GM23338 (cell line): ENCODE results near the gene UTS2. TPM values are rescaled to one million over a fixed set of nuclear protein-coding genes. Genes with fewer than 3 reads are reported as not detected.

Experiments
- ATAC-seq: fragments of 200-7000 bp; cut with Tn5 transposase; 3 replicates; pipeline ENCODE4 v1.9.1; 2020
- DNase-seq: peaks from one replicate; pipeline ENCODE4 v3.0.0-alpha.2; 2015; ENCODE audit warnings: low spot score
- H2AFZ ChIP-seq: fragments of 200-600 bp; sonication (generic); 2 replicates; pipeline ENCODE4 v1.8.0; 2016; ENCODE audit warnings: antibody characterized with exemption, mild to moderate bottlenecking, moderate library complexity
- H3F3A ChIP-seq: fragments of 200-600 bp; sonication (generic); replicated peaks from 2 replicates; pipeline ENCODE4 v1.8.0; 2017; ENCODE audit warnings: antibody characterized with exemption, mixed run types, low read depth
- H3K27ac ChIP-seq: fragments of 200-600 bp; sonication (generic); 2 replicates; pipeline ENCODE4 v1.6.1; 2016; ENCODE audit warnings: low read depth
- H3K27me3 ChIP-seq: fragments of 200-600 bp; sonication (generic); 2 replicates; pipeline ENCODE4 v1.8.0; 2016; ENCODE audit warnings: mild to moderate bottlenecking, mixed run types, moderate library complexity; ENCODE audit not compliant: insufficient read depth
- H3K36me3 ChIP-seq: fragments of 200-600 bp; sonication (generic); 2 replicates; pipeline ENCODE4 v1.8.0; 2016; ENCODE audit warnings: mild to moderate bottlenecking; ENCODE audit not compliant: insufficient read depth
- H3K4me1 ChIP-seq: fragments of 200-600 bp; sonication (generic); 2 replicates; pipeline ENCODE4 v1.8.0; 2016; ENCODE audit warnings: mild to moderate bottlenecking, moderate library complexity; ENCODE audit not compliant: insufficient read depth
- H3K4me2 ChIP-seq: fragments of 200-600 bp; sonication (generic); 2 replicates; pipeline ENCODE4 v1.7.1; 2017; ENCODE audit warnings: mixed run types
- H3K4me3 ChIP-seq: fragments of 200-600 bp; sonication (generic); 2 replicates; pipeline ENCODE4 v1.6.1; 2016; ENCODE audit warnings: mixed run types
- H3K79me2 ChIP-seq: fragments of 200-600 bp; sonication (generic); replicated peaks from 2 replicates; pipeline ENCODE4 v1.8.0; 2017; ENCODE audit warnings: mild to moderate bottlenecking; ENCODE audit not compliant: insufficient read depth
- H3K9me2 ChIP-seq: fragments of 200-600 bp; sonication (generic); 2 replicates; pipeline ENCODE4 v1.8.0; 2017; ENCODE audit not compliant: insufficient read depth
- H4K20me1 ChIP-seq: fragments of 200-600 bp; sonication (generic); replicated peaks from 2 replicates; pipeline ENCODE4 v1.8.0; 2017; ENCODE audit warnings: mild to moderate bottlenecking; ENCODE audit not compliant: insufficient read depth
- H3K27ac Mint-ChIP-seq: 2 replicates; pipeline ENCODE4 v1.8.0; 2020; ENCODE audit warnings: inconsistent platforms, mild to moderate bottlenecking, moderate library complexity, mixed read lengths
- H3K27me3 Mint-ChIP-seq: 3 replicates; pipeline ENCODE4 v1.8.0; 2022; ENCODE audit warnings: low read depth, mild to moderate bottlenecking, moderate library complexity, mixed read lengths, inconsistent platforms; ENCODE audit not compliant: insufficient read depth, poor library complexity
- H3K36me3 Mint-ChIP-seq: 3 replicates; pipeline ENCODE4 v1.8.0; 2021; ENCODE audit warnings: low read depth, mild to moderate bottlenecking, inconsistent platforms, moderate library complexity, mixed read lengths
- H3K4me1 Mint-ChIP-seq: 3 replicates; pipeline ENCODE4 v1.8.0; 2020; ENCODE audit warnings: mild to moderate bottlenecking, inconsistent platforms, mixed read lengths
- H3K4me3 Mint-ChIP-seq: 3 replicates; pipeline ENCODE4 v1.8.0; 2021; ENCODE audit warnings: moderate library complexity, mild to moderate bottlenecking, inconsistent platforms, mixed read lengths
- H3K9me3 Mint-ChIP-seq: 3 replicates; pipeline ENCODE4 v1.8.0; 2020; ENCODE audit warnings: moderate library complexity, mild to moderate bottlenecking, inconsistent platforms, mixed read lengths
- CREB1 ChIP-seq: fragments of 250-450 bp; sonication (Bioruptor Pico); IDR thresholded peaks from 2 replicates; pipeline ENCODE4 v1.5.0; 2020; ENCODE audit warnings: low read depth, mild to moderate bottlenecking, moderate library complexity
- CTCF ChIP-seq, 2 experiments: fragments of 200-600 bp in 1 of 2; sonication (generic) in 1 of 2; conservative IDR thresholded peaks; 2 replicates each; pipeline versions ENCODE4 v1.5.1 to v1.6.1; 2016 to 2017; ENCODE audit warnings: antibody characterized with exemption in 2 of 2, low read depth in 2 of 2, mild to moderate bottlenecking in 2 of 2, moderate library complexity in 1 of 2
- ETS1 ChIP-seq: IDR thresholded peaks from 2 replicates; pipeline ENCODE4 v1.6.1; 2016; ENCODE audit warnings: antibody characterized with exemption
- EZH2 ChIP-seq: fragments of 200-600 bp; sonication (generic); IDR thresholded peaks from one replicate; pipeline ENCODE4 v1.8.0; 2017; ENCODE audit warnings: antibody characterized with exemption, mild to moderate bottlenecking, low read depth; ENCODE audit not compliant: unreplicated experiment
- EZH2phosphoT487 ChIP-seq: fragments of 200-600 bp; sonication (generic); IDR thresholded peaks from one replicate; pipeline ENCODE4 v1.8.1; 2018; ENCODE audit warnings: antibody characterized with exemption; ENCODE audit not compliant: unreplicated experiment
- NANOG ChIP-seq: IDR thresholded peaks from 2 replicates; pipeline ENCODE4 v1.6.1; 2016; ENCODE audit warnings: antibody characterized with exemption, borderline replicate concordance
- POLR2AphosphoS5 ChIP-seq: IDR thresholded peaks from 2 replicates; pipeline ENCODE4 v1.6.1; 2016; ENCODE audit warnings: antibody characterized with exemption, low read depth
- STAT1 ChIP-seq: IDR thresholded peaks from one replicate; pipeline ENCODE4 v1.6.1; 2016; ENCODE audit warnings: antibody characterized with exemption; ENCODE audit not compliant: unreplicated experiment
- ZNF114 ChIP-seq: fragments of 250-450 bp; sonication (Bioruptor Pico); IDR thresholded peaks from 2 replicates; pipeline ENCODE4 v1.5.0; 2020; ENCODE audit warnings: mild to moderate bottlenecking, moderate library complexity
- ZNF331 ChIP-seq: fragments of 250-450 bp; sonication (Bioruptor Pico); IDR thresholded peaks from 2 replicates; pipeline ENCODE4 v1.5.0; 2020; ENCODE audit warnings: low read depth, mild to moderate bottlenecking, moderate library complexity
- ZNF462 ChIP-seq: fragments of 250-450 bp; sonication (Bioruptor Pico); IDR thresholded peaks from 2 replicates; pipeline ENCODE4 v1.5.0; 2020; ENCODE audit warnings: mild to moderate bottlenecking, moderate library complexity
- polyA plus RNA-seq: library from polyadenylated mRNA; unstranded; fragments of >200 nt; fragmentation: Nextera tagmentation; extraction: Ambion mirVana; gene quantifications from 2 replicates; pipeline ENCODE4 v1.2.1, GENCODE V29; 2016
- total RNA-seq: library from RNA; depleted of rRNA; stranded (reverse); fragments of >200 nt; shearing (Covaris generic); gene quantifications from 2 replicates; pipeline ENCODE4 v1.2.3, GENCODE V29; 2014

The UTS2 gene
- total and polyA plus RNA-seq, 2 experiments from 2014 or later, result not detected

- DNase-seq, result no peak
- H3K9me3 Mint-ChIP-seq, result peaks cover 16% of the 10 kb centered on the region
- no peak overlapping the region for H3K4me3 ChIP-seq
- no peaks in the 10 kb centered on the region for H3K27me3 ChIP-seq
- H3K4me3 Mint-ChIP-seq, result no peak overlapping the region
- H3K4me1 Mint-ChIP-seq, result no peaks in the 10 kb centered on the region
- no peak overlapping the region for H2AFZ ChIP-seq
- H3K36me3 ChIP-seq, result peaks cover 22% of the 10 kb centered on the region; the same call in 1 of the 2 replicates
- no peaks in the 10 kb centered on the region for H3F3A ChIP-seq
- no peaks in the 10 kb centered on the region for H3K4me1 ChIP-seq
- H4K20me1 ChIP-seq, result 0 out of 2 replicates have a peak, but pooled peaks cover 7% of the 10 kb centered on the region
- no peak overlapping the region for H3K27ac Mint-ChIP-seq
- no peaks in the 10 kb centered on the region for H3K27me3 Mint-ChIP-seq
- peaks cover 40% of the 10 kb centered on the region for H3K36me3 Mint-ChIP-seq
- no peak for ATAC-seq
- TF ChIP-seq NANOG (no peak), STAT1 (no peak), ZNF462 (no peak), EZH2 (no peak), ETS1 (no peak), ZNF114 (CRISPR knock-in tag) (no peak), POLR2AphosphoS5 (no peak), ZNF331 (CRISPR knock-in tag) (no peak), EZH2phosphoT487 (no peak), CTCF (conservative IDR thresholded peaks at IDR 0.05; ENCODE audit: low read depth in 2 of 2) (no peak), CREB1 (no peak)
- H3K9me2 ChIP-seq, result no peaks in the 10 kb centered on the region
- H3K79me2 ChIP-seq, result no peaks in the 10 kb centered on the region
- no peak overlapping the region for H3K4me2 ChIP-seq
- no peak overlapping the region for H3K27ac ChIP-seq
These were observed 41.4 kb downstream of the UTS2 start for GRCh38 chr1:7811476-7811875.
